Stomach (tissue), 9 donors: ENCODE data around the gene MYH14. TPM values are rescaled to one million over a fixed set of nuclear protein-coding genes. Genes with fewer than 3 reads are reported as not detected.

ENCODE experiments used
- DNase-seq, 2 donors: peaks; one replicate each; pipeline versions ENCODE4 v3.0.0 to v3.0.0-alpha.2; 2013 to 2019
- H3K27ac ChIP-seq, 5 donors: fragments of 200-600 bp in 4 of 5; sonication (generic) in 4 of 5; one replicate each; pipeline ENCODE4 v1.5.1; 2013 to 2019; ENCODE audit warnings: mild to moderate bottlenecking in 1 of 5, moderate library complexity in 1 of 5
- H3K27me3 ChIP-seq, 3 donors: fragments of 200-600 bp; sonication (generic); one replicate each; pipeline ENCODE4 v1.5.1; 2017 to 2019; ENCODE audit warnings: mixed run types in 1 of 3
- H3K36me3 ChIP-seq, 4 donors: fragments of 200-600 bp; sonication (generic); 1 replicate in 3 of 4; 2 replicates in 1 of 4; pipeline ENCODE4 v1.5.1; 2016 to 2019
- H3K4me1 ChIP-seq, 4 donors: fragments of 200-600 bp; sonication (generic); one replicate each; pipeline ENCODE4 v1.5.1; 2016 to 2019
- H3K4me3 ChIP-seq, 4 donors: fragments of 200-600 bp; sonication (generic) in 3 of 4; one replicate each; pipeline ENCODE4 v1.5.1; 2016 to 2019; ENCODE audit warnings: mild to moderate bottlenecking in 1 of 4
- H3K9me3 ChIP-seq, 4 donors: fragments of 200-600 bp; sonication (generic); one replicate each; pipeline ENCODE4 v1.5.1; 2016 to 2019
- EP300 ChIP-seq: sonication (generic); formaldehyde crosslinking; IDR thresholded peaks from one replicate; pipeline ENCODE4 v1.6.1; 2017; ENCODE audit warnings: antibody characterized with exemption
- POLR2A ChIP-seq, 4 donors: fragments of 450-650 bp; IDR thresholded peaks; one replicate each; pipeline ENCODE4 v1.6.1; 2016; ENCODE audit warnings: antibody characterized with exemption in 4 of 4, control low read depth in 2 of 4, mild to moderate bottlenecking in 1 of 4, moderate library complexity in 1 of 4
- POLR2AphosphoS5 ChIP-seq, 3 donors: sonication (generic); formaldehyde crosslinking; IDR thresholded peaks; one replicate each; pipeline ENCODE4 v1.6.1; 2016; ENCODE audit warnings: antibody characterized with exemption in 3 of 3
- WGBS, 5 donors: extraction: QIAGEN DNeasy Blood & Tissue Kit in 3 of 5; methylation state at CpG; one replicate each; pipeline versions ENCODE4 v1.1.5 to v1.1.7; 2013 to 2018; 5-methylcytosine and 5-hydroxymethylcytosine counted together
- intact Hi-C: fragments of 100-400 bp; cut with DNase I; formaldehyde crosslinking; loops from one replicate; pipeline ENCODE4 v1.15.1; 2023; ENCODE audit warnings: low total_unique reads
- polyA plus RNA-seq, 3 donors: library from polyadenylated mRNA; stranded (reverse); fragments of 200-250 nt; gene quantifications; one replicate each; pipeline ENCODE4 v1.2.3, GENCODE V29; 2013
- total RNA-seq, 5 donors: library from RNA; depleted of rRNA; stranded (reverse); fragments of >200 nt; gene quantifications; one replicate each; pipeline versions ENCODE4 v1.1.0 to v1.2.3, GENCODE V29; 2014 to 2016
- TF ChIP-seq, protein P1 (sequence below), 7 experiments: fragments of 450-650 bp in 4 of 7; fragments of 200-600 bp in 3 of 7; sonication (generic) in 3 of 7; IDR thresholded peaks; one replicate each; pipeline ENCODE4 v1.5.1; 2016 to 2019; ENCODE audit warnings: antibody characterized with exemption in 7 of 7, control low read depth in 2 of 7, mild to moderate bottlenecking in 1 of 7
- donor health status: healthy with polysubstance abuse.
- donor health status: Bipolar disorder and iron deficiency.
- donor health status: healthy.

MYH14 gene
- total and polyA plus RNA-seq, 8 donors, result 21.6 to 392 (median 43.4) TPM

DNA sequence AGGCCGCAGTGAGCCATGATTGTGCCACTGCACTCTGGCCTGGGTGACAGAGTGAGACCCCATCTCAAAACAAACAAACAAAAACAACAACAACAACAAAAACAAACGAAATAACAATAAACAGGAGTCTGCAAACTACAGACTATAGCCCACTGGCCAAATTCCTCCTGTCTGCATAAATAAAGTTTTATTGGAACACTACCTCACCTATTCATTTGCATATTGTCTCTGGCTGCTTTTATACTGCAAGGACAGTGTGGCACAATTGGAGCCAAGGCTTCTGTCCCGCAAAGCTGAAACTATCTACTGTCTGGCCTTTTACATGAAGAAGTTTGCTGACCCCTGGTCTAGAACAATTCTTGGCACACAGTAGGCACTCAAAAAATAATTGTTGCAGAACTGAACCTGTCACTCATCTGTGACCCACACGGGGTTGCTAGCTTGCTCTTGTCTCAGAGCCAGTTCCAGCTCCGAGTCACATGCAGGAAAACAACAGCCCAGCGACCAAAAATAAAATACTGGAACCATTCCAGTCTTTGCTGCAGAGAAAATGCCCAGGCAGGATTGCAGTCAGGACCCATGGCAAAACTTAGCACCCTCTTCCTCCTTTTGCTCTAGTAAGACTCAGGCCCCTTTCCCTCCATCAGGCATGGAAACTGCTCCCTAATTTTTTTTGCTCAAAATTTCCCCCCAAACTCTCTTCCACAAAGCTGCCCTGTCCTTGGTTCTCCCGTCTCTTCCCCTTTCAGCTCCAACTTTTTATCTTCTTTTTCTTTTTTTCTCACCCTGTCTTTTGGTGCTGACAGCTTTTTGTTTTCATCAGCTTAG, 4.8 kb upstream of the MYH14 start:
- H3K9me3 ChIP-seq, result no peaks in the 10 kb centered on the region
- peaks cover 0 to 68% (median 21%) of the 10 kb centered on the region in 3 donors for H3K27me3 ChIP-seq
- TF ChIP-seq POLR2AphosphoS5 (IDR thresholded peaks at IDR 0.05) (no peak), EP300 (no peak), POLR2A (IDR thresholded peaks at IDR 0.05) (no peak)
- TF ChIP-seq, protein P1, sequence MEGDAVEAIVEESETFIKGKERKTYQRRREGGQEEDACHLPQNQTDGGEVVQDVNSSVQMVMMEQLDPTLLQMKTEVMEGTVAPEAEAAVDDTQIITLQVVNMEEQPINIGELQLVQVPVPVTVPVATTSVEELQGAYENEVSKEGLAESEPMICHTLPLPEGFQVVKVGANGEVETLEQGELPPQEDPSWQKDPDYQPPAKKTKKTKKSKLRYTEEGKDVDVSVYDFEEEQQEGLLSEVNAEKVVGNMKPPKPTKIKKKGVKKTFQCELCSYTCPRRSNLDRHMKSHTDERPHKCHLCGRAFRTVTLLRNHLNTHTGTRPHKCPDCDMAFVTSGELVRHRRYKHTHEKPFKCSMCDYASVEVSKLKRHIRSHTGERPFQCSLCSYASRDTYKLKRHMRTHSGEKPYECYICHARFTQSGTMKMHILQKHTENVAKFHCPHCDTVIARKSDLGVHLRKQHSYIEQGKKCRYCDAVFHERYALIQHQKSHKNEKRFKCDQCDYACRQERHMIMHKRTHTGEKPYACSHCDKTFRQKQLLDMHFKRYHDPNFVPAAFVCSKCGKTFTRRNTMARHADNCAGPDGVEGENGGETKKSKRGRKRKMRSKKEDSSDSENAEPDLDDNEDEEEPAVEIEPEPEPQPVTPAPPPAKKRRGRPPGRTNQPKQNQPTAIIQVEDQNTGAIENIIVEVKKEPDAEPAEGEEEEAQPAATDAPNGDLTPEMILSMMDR (IDR thresholded peaks at IDR 0.05), result no peak
- H3K4me1 ChIP-seq, result peaks cover 9 to 28% (median 21%) of the 10 kb centered on the region in 4 donors
- DNase-seq, result no peak
- H3K27ac ChIP-seq, result peak overlapping the region in 1 of 5 donors; percentile 26
- WGBS, 5 donors, result 30 to 42% (median 33%) methylated on average over 7 of the region's 7 CpGs
- H3K4me3 ChIP-seq, result no peak overlapping the region
- intact Hi-C loops, result no loop called here
- no peaks in the 10 kb centered on the region for H3K36me3 ChIP-seq

DNA sequence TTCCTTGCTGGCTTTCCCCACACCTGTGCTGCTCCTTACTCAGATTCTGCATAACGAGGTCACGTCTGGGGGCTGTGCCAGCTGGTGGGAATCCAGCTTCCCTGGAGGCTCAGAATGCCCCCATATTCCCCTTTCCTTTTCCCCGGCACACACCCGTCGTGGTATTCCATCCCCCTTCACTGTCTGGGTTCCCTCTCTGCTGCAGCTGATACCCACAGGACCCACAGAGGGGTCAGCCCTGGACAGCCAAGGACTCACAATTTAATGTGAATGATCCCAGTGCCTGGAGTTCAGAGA, 4.2 kb upstream of the MYH14 start:
- Histone ChIP-seq H3K4me3 (no peak overlapping the region), H3K27ac (peak overlapping the region in 1 of 5 donors; percentile 26), H3K4me1 (peaks cover 9 to 34% (median 27%) of the 10 kb centered on the region in 4 donors), H3K27me3 (peaks cover 0 to 68% (median 27%) of the 10 kb centered on the region in 3 donors), H3K9me3 (no peaks in the 10 kb centered on the region), H3K36me3 (no peaks in the 10 kb centered on the region)
- WGBS, 5 donors, result 3 to 10% (median 4%) methylated on average over 5 of the region's 5 CpGs
- DNase-seq, result peak in 1 of 2 donors; percentile 46
- intact Hi-C loops, result no loop called here
- no peak for TF ChIP-seq POLR2AphosphoS5 (IDR thresholded peaks at IDR 0.05)
- no peak for TF ChIP-seq POLR2A (IDR thresholded peaks at IDR 0.05)
- no peak for TF ChIP-seq EP300
- TF ChIP-seq, protein P1 (IDR thresholded peaks at IDR 0.05), result no peak

DNA sequence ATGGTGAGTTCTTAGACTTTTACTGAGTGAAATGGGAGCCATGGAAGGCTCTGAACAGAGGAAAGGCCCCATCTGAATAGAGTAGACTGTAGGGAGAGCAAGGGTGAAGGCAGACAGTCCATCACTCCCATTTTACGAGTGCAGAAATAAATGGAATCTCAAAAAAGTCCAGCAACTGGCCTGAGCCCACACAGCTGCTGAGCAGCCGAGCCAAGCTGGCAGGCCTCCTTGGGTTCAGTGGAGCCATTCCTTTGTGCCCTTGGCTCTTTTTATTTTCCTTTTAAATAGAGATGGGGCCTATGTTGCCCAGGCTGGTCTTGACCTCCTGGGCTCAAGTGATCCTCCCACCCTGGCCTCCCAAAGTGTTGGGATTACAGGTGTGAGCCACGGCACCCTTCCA, 1.0 kb upstream of the MYH14 start:
- Histone ChIP-seq H3K27me3 (peaks cover 0 to 73% (median 41%) of the 10 kb centered on the region in 3 donors), H3K36me3 (no peaks in the 10 kb centered on the region), H3K9me3 (no peaks in the 10 kb centered on the region), H3K4me3 (no peak overlapping the region), H3K27ac (no peak overlapping the region), H3K4me1 (peaks cover 9 to 46% (median 41%) of the 10 kb centered on the region in 4 donors)
- WGBS, 5 donors, result 77 to 88% (median 83%) methylated on average over 3 of the region's 3 CpGs
- intact Hi-C loops, result no loop called here
- no peak for TF ChIP-seq POLR2A (IDR thresholded peaks at IDR 0.05)
- no peak for TF ChIP-seq EP300
- TF ChIP-seq, protein P1 (IDR thresholded peaks at IDR 0.05), result no peak
- no peak for TF ChIP-seq POLR2AphosphoS5 (IDR thresholded peaks at IDR 0.05)
- DNase-seq, result no peak

DNA sequence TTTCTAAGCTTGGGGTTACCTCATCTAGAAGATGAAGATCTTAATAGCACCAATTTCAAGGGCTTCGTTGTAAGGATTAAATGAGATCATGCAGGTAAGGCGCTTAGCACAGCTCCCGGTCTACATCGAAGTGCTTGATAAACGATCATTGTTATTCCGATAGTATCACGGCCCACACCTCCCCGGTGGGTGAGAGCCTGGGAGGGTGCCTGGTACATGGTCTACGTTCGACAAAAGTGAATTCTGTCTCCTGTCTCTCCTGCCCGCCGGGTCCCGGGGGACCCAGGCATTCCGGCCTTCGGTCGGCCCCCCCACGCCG, 501 bp upstream of the MYH14 start:
- peaks cover 9 to 46% (median 41%) of the 10 kb centered on the region in 4 donors for H3K4me1 ChIP-seq
- no peaks in the 10 kb centered on the region for H3K36me3 ChIP-seq
- TF ChIP-seq, protein P1 (IDR thresholded peaks at IDR 0.05), result no peak
- TF ChIP-seq EP300 (no peak), POLR2A (IDR thresholded peaks at IDR 0.05) (no peak), POLR2AphosphoS5 (IDR thresholded peaks at IDR 0.05) (no peak)
- 6 to 16% (median 8%) methylated on average over 15 to 18 of the region's 18 CpGs for WGBS, 5 donors
- intact Hi-C loops, result no loop called here
- H3K9me3 ChIP-seq, result no peaks in the 10 kb centered on the region
- H3K27me3 ChIP-seq, result peaks cover 0 to 75% (median 41%) of the 10 kb centered on the region in 3 donors
- peak overlapping the region in 3 of 5 donors; percentile 37 to 91 (median 88) for H3K27ac ChIP-seq
- DNase-seq, result no peak
- H3K4me3 ChIP-seq, result peak overlapping the region; percentile 55 to 64 (median 58)
